ENCODE results near the gene MMRN1.

MMRN1 gene

DNA sequence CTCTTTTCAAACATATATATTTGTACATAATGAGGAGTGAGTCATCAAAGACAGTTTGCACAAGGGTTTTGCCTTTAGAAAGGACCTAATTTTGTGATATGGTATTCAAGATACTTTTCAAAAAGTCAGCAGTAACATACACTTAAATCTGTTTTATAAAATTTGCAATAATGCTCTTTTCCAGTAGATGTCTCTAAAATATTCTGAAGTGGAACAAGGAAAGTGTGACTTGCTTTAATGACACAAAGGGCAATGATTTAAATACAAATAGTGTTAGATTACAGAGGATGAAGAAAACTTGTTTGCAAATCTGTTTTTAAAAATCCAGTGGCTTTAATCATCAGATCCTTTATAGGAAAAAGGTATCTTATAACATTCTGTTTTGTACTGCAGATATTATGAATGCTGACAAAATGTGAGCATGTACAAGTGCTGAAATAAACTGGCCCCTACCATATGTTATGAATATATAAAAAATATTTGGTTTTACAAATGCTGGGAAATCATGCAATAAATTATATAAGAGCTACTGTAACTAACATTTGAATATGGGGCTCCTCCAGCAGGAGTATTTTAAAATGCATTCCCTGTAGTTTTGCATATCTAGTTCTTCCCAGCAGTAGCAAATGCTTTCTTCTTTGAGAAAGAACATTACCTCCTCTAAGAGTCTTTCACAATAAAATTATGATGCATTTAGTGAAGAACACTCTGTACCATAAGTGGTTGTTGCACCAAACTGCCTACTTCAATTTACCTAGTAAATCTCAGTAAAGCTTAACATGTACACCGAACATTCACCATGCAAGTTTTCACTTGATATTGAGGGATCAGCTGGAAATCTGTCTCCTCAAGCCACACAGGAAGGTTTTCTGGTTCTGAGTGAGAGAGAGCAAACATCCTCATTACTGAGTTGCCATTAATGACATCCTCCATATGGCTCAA, 20.2 kb downstream of the MMRN1 start:
- no peak for DNase-seq (ENCODE audit: low spot score)

DNA sequence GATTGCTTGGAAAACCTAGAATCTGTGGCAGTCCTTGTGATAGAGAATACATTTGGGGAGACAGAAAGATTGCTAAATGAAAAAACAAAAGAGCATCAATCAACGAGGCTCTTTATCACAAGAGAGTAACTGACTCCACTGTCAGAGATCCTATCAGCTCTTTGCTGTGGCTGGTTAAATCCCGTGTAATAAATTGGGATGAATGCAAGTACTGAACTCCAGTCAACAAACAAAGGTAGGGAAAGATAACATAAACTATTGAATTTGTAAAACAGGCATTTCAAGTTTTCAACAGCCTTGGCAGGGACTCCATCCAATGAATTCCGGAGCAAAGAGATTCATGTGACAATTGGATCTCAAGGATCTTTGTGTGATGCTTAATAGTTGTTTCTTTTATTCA, 21.3 kb downstream of the MMRN1 start:
- DNase-seq (ENCODE audit: low spot score), result no peak

DNA sequence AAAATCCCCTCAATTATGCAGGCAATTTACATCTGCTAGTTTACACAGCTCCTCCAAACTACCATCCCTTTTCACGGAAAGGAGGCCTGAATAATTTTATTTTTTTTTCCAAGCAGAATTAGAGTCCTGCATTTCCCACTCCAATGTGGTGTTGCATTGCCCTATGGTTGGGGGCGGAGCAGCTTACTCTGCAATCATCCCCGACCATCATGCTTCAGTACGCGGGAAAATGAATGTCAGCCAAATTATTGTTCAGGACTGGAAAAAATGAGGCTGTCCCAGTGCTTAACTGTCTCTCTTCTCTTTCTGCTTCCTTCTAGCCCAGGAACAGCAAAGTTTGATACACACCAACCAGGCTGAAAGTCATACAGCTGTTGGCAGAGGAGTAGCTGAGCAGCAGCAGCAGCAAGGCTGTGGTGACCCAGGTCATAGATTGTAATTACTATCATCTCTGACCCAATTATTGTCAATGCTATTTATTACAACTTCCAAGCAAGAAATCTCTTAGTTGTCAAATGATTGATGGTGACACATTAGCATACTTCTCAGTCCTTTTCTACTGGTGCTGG, 28.3 kb downstream of the MMRN1 start:
- no peak for DNase-seq (ENCODE audit: low spot score)

DNA sequence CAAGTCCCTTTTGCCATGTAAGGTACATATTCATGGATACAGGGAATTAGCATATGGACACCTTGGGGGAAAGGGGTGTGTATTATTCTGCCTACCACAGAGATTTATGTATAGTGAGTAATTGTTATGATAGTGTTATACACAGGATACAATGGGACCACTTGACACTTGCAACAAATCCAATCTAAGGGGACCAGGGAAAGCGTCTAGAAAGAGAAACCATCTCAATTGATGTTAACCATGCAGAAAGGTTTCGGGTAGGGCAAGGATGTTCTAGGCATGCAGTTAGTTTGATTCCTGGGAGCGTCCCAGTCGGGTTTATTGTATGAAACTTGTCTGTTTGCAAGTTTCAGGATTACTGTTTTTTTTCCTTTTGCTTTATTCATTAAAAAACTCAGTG, 34.2 kb downstream of the MMRN1 start:
- no peak for DNase-seq (ENCODE audit: low spot score)

DNA sequence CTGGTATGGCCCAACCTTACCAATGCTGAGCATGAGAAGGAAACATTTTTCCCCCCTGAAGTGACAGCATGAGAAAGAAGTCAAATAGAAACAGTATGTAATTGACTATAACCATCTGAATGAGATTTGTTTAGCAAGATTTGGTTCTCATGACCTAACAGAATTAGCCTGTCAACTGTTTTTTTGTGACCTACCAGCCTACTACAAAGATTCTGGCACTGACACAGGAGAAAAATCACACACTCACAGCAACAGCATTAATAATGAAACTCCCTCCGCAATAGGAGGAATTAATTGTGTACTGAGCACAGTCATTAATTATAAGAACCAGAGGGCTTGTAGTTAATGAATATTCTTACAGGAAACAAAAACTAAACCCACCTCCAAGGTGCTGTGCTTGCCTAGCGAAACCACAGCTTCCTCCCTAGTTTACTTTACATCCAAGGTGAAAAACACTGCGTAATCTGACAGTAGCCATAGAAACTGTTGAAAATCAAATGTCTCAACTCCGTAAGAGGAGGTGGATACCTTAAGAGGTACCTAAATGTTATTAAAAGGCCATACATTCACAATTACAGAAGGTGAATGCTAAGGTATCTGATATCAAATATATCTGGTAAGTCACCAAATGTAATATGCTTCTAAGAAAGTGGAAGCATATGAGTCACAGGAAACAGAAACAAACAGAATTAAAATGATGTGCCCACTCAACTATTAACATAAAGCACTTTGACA, 34.9 kb downstream of the MMRN1 start:
- no peak for DNase-seq (ENCODE audit: low spot score)

DNA sequence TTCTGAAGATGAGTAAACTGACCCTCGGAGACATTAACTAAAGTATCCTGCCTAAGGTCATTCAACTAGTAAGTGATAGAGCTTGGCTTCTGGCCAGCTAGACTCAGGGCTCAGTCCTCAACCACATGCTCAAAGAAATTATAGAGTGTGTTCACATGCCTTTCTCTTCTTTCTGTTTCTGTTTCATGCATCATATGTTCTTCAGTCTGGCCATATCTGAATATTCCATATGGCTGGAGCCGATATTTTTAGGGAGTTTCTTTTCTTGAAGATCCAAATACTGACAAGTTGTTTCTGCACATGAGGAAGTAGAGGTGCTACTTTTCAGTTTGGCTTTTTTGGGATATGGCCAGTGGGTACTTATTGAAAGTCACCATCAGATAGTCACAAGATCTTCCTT, 44.9 kb downstream of the MMRN1 start:
- no peak for DNase-seq (ENCODE audit: low spot score)

DNA sequence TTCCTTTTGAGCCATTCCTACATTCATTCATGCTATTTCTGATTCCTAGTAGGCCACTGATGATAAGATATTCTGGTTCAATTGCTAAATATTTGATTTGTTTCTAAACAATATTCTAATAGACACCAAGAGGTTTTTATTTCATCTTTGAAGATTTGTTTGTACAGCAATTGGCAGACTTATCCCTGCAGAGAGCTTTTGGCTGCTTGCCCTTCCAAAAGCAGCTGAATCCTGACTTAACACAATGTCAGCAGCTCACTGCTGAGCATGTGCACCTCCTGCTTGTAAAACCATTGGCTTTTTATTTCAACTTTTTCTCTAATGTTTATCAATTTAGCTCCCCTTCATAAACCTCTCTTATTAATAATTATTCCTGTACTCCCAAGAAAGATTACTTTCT, 45.3 kb downstream of the MMRN1 start:
- no peak for DNase-seq (ENCODE audit: low spot score)

DNA sequence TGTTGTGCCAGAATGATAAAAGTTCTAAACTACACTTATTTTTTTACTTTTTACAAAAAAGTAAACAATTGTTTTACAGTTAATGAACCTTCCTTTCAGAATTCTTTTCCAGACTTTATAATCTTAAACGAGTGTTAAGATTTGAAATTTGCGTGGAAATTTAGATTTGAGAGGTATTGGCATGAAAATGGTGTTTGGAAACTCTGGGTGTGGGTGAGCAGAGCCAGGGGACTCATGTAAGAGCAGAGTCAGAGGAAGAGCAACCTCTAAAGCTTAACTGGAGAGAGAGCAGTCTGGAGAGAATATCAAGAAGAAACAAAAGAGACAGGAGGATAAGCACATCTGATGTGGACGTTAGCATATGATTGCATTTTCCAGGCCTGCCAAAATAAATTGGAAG, 48.2 kb downstream of the MMRN1 start:
- no peak for DNase-seq (ENCODE audit: low spot score)

DNA sequence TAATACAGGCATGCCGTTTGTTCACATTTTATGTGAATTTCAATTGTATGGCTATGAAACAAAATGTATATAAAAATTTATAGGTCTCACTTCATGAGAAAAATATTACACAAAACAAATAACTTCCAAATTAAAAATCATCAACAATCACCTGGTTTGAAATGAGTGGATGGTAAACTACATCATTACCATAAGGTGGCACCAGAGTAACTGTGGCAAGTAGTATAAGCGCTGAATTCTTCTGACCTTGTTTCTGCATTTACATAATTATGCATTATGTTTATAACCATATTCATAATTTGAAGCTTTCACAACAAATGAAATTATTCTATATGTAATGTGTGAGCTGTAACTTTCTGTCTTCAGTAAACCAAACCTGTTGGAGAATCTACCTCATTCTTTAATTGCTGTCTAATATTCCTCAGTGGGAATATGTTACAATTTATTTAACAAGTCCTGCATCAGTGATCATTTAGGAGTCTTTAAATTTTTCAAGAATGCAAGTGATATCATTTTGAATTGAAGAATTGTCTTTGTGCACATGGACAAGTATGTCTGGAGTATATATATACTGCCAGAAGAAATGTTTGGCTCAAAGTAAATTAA, 55.2 kb downstream of the MMRN1 start:
- no peak for DNase-seq (ENCODE audit: low spot score)

DNA sequence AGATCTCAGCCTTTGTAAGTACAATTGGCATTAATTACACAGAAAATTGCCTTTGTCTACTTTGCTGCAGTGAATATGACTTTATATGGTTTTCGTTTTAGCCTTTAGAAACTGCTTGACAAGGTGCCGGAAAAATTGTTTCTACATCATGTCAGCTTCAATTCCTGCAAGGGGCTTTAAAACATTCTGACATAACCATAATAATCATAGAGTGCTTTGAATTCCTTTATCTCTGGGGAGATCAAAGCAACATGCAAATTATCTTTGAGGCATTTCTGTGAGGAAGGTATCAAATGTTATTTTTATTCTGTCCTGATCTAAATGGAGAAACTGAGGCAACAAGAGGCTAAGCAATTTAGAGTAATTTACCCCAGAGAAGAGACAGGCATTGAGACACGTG, 57.8 kb downstream of the MMRN1 start:
- no peak for DNase-seq (ENCODE audit: low spot score)

DNA sequence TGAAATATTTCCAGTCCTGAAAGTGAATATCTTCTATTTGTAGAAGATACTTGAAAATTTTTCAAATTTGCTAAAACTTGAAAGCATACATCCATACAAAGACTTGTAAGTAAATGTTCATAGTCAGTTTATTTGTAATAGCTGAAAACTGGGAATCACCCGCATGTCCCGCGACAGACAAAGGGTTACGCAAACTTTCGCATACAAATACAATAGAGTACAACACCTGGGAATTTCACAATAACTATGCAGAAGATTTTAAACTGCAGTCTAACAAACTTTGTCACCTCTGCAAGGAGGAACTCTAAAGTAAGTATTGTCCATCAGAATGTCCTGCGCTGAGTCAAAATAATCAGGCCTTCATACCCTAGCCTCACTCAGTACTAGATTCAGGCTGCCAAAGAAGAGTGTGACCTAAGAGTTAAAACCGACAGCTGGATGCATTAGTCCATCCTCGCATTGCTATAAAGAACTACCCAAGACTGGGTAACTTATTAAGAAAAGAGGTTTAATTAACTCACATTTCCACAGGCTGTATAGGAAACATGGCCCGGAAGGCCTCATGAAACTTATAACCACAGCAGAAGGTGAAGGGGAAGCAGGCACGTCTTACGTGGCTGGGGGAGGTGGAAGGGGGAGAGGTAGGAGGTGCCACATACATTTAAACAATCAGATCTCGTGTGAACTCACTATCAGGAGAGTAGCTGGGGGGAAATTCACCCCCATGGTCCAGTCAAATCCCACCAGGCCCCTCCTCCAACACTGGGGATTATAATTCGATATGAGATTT, 60.4 kb downstream of the MMRN1 start:
- DNase-seq (ENCODE audit: low spot score), result no peak

DNA sequence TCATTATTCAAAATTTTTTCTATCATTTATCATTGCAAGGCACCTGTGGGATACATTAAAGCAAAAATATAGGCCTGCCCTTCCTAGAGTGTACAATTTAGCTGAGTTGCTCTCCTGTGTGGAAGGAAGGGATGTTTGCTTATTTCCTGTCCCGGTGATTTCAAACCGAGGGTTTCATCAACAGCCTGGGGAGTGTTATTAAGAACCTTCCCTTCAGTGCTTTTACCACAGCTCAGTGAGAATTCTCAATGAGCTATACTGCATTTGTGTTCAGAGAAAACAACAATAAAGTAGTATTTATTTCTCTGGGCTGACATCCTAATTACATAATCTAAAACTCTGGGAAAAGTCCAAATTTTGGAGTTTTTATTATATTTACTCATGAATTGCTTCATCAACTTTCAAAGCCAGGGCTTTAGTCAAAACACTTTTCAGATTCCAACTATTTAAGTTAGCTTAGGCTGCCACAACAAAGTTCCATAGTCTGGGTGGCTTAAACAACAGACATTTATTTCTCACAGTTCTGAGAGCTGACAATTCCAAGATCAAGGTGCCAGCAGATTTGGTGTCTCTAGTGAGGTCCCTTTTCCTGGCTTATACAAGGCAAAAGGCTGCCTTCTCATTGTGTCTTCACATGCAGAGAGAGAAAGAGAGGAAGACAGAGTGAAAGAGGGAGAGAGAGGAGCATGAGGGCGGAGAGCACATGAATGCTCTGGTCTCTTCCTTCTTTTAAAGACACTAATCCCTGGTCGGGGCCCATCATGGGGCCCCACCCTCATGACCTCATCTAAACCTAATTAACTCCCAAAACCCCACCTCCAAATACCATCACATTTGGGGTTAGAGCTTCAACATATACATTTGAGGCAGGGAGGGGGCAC, 62.6 kb downstream of the MMRN1 start:
- DNase-seq (ENCODE audit: low spot score), result no peak

DNA sequence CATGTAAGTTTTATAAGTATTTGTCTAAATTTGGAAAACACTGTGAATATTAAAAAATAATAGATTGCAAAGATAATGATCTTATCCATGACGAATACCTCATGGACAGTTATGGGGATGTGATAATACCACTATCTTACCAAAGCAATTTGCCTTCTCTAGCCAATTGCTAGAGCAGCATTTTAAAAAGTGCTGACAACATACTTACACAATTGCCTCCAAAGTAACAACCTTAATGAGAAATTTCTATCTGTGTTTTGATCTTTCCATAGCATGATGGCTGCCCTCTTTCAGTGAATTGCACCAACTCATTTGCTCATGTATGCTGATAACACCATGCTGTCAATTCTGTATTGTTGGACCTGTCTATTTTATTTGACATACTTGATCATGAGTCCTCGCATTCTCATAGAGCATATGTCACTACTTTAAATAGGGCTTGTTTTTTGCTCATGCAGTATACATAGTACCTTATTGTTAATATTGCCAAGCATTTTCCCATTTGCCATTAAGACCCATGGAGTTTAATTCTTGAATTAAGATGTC, 87.2 kb downstream of the MMRN1 start:
- no peak for DNase-seq (ENCODE audit: low spot score)

DNA sequence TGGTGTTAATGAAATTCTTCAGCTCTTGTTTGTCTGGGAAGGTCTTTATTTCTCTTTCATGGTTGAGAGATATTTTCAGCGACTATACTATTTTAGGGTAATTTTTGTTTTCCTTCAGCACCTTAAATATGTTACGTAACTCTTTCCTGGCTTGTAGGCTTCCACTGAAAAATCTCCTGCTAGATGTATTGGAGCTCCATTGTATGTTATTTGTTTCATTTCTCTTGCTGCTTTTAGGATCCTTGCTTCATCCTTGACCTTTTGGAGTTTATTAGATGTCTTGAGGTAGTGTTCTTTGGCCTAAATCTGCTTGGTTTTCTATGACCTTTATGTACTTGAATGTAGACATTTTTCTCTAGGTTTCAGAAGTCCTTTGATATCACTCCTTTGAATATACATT, 93.6 kb downstream of the MMRN1 start:
- DNase-seq (ENCODE audit: low spot score), result no peak

DNA sequence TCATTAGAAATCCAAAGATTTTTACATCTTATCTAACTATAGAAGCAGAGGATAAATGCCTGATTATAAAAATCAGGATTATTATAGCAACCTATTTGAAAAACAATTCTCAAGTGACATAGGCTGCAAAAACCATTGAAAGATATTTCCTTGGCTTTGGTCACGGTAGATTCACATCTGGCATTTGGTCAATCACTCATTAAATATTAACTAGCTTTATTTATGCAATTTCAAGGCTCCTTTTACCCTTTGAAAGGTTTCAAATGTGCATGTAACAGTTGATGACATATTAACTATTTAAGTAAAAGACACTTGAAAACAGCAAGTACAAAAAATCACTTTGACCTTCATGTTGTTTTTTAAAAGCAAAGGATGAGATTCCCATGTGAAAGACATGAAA, 98.1 kb downstream of the MMRN1 start:
- no peak for DNase-seq (ENCODE audit: low spot score)

DNA sequence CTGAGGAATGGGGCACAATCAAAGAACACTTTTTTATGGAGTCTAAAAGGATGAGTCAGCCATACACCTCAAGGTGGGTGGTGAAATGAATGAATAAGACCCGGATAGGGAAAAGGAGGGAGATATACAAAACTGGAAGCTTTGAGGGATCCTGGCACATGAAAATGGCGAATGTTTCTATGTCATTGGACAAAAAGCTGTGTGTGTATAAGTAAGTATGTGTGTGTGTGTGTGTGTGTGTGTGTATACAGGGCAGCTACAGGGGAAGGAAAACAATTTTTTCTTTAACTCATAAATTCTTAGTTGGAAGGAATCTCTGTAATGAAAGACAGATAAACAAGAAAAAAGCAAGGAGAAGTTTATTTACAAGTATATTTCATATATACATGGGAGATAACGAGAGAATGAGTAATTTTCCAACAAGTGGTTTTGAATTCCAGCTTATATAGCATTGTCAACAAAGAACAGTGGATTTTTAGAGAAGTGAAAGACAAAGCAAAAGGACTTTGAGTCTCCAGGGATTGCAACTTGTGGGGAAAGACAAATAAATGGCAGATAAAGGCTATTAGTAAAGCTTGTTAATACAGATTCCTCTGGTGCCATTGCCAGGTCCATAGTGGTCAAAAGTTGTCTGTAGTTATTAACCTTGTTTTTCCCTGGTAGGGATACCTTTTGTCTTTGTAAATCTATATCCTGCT, 99.7 kb downstream of the MMRN1 start:
- DNase-seq (ENCODE audit: low spot score), result no peak

DNA sequence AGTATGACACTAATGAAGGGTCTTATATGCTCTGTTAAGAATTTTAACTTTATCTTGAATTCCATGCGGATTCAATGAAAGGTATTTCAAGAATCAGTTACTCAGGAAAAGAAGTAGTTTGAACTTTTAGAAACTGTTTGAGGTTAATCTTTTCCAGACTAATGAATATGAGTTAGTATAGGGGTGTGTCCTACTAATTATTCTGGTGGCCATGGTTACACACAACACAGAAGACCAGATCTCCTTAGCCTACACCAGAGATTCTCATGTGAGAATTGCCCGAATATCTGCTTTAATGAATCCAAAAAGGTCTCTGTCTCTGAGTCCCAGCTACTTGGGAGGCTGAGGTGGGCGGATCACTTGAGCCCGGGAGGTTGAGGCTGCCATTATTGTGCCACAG, 100.4 kb downstream of the MMRN1 start:
- DNase-seq (ENCODE audit: low spot score), result no peak

DNA sequence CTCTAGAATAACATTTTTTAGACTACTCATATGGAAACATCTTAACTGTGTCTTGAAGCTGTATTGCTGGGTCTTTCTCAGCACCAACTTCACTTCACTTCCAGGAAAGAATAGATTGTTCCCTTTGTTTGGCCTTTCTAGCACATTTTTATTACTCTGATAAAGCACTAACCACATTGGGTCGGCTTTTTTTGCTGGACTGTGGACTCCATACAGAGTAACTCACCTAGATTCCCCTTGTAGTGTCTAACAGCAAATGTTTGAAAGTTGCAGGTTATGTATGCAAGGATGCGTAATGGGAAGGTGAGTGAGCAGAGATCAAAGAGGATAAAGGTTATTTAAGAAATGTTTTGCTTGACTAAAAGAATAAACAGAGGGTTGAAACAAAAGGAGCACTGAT, 101.2 kb downstream of the MMRN1 start:
- DNase-seq (ENCODE audit: low spot score), result no peak

DNA sequence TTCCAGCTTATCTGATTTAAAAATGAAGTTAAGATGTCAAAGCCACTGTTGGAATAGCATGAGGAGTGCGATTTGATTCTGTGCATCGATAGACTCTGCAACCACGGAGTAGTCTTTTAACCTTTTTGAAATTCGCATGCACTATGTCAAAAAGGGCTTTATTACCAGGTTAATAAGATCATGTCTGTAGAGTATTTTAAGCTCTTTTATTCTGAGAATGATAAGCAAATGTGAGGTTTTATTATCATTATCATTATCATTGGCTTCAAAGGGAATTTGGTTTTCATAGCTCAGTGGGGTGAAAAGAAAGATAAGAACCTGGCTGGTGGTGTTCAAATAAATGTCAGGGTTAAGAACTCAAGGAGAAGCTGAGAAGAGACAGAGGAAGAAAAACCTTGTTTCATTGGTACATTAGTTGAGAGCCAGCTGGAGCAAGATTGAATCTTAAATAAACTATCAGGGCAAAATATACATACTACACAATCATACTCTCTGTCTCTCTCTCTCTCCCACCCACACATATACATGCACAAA, 102.6 kb downstream of the MMRN1 start:
- DNase-seq (ENCODE audit: low spot score), result no peak

Measured in HuH-7 (cell line).